ENCODE measurements around the gene AP1M1.

DNA sequence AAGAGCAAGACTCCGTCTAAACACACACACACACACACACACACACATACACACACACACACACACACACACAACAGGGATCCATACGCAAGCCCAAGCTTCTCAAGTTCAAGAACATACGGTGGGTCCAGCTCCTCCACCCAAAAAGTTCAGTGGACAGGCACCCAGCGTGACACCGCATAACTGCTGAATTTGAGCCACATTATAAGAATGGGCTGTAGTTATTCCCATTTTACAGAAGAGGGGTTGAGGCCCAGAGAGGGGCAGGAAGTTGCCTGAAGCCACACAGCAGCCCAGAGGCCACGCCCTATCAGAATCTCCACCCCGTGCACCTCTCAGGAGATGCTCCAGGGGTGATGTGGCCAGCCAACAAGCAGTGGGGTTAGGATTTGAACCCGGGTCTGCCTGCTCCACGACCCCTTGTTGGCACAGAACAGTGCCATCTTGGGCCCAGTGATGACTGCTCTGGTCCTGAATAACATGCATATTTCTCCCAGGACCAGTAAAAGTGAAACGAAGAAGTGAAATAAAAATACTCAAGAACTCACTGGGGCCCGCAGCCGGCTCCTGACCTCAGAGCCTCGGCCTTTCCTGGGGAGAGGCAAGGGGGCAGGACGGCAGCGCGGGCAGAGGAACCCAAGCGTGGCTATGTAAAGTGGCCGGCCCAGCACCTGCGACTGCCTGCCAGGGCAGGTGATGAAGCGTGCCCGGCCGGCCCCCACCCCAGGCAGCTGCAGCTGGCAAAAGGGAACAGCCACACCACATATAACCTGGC, 61.9 kb downstream of the AP1M1 start:
- TF ChIP-seq, protein P1, sequence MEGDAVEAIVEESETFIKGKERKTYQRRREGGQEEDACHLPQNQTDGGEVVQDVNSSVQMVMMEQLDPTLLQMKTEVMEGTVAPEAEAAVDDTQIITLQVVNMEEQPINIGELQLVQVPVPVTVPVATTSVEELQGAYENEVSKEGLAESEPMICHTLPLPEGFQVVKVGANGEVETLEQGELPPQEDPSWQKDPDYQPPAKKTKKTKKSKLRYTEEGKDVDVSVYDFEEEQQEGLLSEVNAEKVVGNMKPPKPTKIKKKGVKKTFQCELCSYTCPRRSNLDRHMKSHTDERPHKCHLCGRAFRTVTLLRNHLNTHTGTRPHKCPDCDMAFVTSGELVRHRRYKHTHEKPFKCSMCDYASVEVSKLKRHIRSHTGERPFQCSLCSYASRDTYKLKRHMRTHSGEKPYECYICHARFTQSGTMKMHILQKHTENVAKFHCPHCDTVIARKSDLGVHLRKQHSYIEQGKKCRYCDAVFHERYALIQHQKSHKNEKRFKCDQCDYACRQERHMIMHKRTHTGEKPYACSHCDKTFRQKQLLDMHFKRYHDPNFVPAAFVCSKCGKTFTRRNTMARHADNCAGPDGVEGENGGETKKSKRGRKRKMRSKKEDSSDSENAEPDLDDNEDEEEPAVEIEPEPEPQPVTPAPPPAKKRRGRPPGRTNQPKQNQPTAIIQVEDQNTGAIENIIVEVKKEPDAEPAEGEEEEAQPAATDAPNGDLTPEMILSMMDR (IDR thresholded peaks at IDR 0.05) = no peak
- TF ChIP-seq POLR2A (IDR thresholded peaks at IDR 0.05) (no peak), EP300 (IDR thresholded peaks at IDR 0.05) (no peak)
